GM18502 (cell line): ENCODE results near the gene ACBD7.

Source experiments
- ATAC-seq: cut with Tn5 transposase; IDR thresholded peaks from one replicate; pipeline ENCODE4 v1.9.1; 2021; ENCODE audit warnings: mild to moderate bottlenecking; ENCODE audit not compliant: unreplicated experiment, poor library complexity

ACBD7 gene

GRCh38 chr10:15027741-15028140 lies 60.8 kb downstream of the ACBD7 start:
- no peak for ATAC-seq
